ENCODE measurements around the gene CAPN9.

The CAPN9 gene

DNA sequence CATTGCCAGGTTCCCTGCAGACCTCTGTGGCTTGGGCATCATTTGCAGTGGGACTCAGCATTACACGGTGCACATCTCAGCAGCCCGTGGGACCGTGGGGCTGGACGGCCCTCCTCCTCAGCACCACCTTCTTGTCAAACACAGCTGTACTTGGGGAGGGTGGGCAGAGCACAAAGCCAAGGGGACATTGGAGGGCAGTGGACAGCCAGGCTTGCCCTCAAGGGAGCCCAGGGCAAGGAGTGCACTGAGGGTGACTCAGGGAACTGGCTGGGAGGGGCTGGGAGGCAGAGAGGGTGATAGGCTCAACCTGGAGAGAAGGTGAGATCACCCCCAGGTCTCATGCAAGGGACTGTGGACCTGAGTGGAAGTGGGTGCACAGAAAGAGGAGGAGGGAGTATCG is 3.4 kb downstream of the CAPN9 start:
- no peaks in the 10 kb centered on the region for H3K9me3 Mint-ChIP-seq (ENCODE audit: low read depth)
- H3K27ac Mint-ChIP-seq, result no peak overlapping the region
- peaks cover 2% of the 10 kb centered on the region for H3K27me3 Mint-ChIP-seq
- H3K4me3 Mint-ChIP-seq, result no peak overlapping the region
- H3K4me1 Mint-ChIP-seq (ENCODE audit: low read depth), result no peaks in the 10 kb centered on the region
- no peaks in the 10 kb centered on the region for H3K36me3 Mint-ChIP-seq

DNA sequence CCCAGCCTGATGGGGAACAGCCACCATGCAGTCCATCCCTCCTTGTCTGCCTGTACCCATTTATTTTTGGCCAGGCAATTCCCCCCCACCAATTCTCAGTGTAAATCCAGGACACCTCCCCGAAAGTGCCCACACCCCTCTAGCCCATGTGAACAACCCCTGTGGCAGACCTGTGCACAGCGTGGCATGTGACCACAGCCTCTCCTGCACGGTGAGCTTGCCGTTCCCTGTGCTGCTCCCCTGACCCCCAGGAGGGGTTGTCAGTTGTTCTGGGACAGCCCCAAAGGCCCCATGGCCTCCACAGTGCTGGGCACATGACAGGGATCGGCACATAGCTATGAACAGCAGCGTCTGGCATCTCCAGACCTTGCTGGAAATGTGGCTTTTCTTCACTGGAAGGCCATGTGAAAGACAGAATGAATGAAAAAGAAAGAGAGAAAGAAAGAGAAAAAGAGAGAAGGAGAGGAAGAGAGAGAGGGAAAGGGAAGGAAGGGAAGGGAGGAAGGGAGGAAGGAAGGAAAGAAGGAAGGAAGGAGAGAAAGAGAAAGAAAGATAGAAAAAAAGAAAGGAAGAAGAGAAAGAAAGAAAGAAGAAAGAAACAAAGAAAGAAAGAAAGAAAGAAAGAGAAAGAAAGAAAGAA is 3.9 kb downstream of the CAPN9 start:
- no peak overlapping the region for H3K4me3 Mint-ChIP-seq
- H3K9me3 Mint-ChIP-seq (ENCODE audit: low read depth), result no peaks in the 10 kb centered on the region
- H3K27me3 Mint-ChIP-seq, result peaks cover 2% of the 10 kb centered on the region
- H3K27ac Mint-ChIP-seq, result no peak overlapping the region
- H3K36me3 Mint-ChIP-seq, result no peaks in the 10 kb centered on the region
- no peaks in the 10 kb centered on the region for H3K4me1 Mint-ChIP-seq (ENCODE audit: low read depth)

DNA sequence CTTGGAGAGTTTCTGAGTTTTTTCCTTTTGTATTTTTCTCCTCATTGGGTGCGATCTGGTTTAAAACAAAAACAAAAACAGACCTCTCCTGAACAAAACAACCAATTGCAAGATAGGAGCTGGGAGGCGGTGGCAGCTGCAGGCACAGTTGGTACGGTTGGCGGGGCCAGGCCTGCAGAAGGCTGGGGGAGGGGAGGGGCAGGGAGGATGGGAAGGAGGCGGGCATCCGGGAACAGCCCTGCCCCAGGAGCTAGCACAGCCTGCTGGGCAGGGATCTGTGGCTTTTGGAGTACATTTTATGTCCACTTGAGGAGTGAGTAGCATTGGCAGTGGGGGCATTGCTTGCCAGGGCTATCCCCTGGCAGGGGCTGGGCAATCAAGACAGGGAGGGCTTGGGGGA is 5.2 kb downstream of the CAPN9 start:
- H3K4me3 Mint-ChIP-seq, result no peak overlapping the region

DNA sequence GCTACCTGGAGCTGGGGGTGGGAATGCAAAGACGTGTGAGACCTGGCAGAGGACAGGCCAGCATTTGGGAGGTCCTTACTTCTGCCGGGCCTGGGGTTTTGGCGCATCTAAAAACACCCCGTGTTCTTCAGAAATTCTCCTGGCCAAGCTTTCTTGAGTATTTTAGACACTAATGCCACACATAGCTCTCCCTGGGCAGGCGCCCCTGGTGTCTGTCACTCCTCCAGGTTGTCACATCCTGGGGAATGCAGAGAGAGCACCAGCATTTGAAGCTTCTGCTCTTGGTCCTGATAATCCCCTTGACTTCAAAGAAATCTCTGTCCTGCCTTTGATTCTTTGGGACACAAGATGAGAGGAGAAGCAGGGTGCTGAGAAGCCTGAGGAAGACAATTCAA is 6.0 kb downstream of the CAPN9 start:
- peaks cover 4% of the 10 kb centered on the region for H3K27me3 Mint-ChIP-seq
- no peaks in the 10 kb centered on the region for H3K9me3 Mint-ChIP-seq (ENCODE audit: low read depth)
- no peak overlapping the region for H3K4me3 Mint-ChIP-seq

More for the DNA sequence above, 5.2 kb downstream of the CAPN9 start:
- Mint-ChIP-seq H3K9me3 (ENCODE audit: low read depth) (no peaks in the 10 kb centered on the region), H3K27me3 (peaks cover 4% of the 10 kb centered on the region), H3K27ac (no peak overlapping the region), H3K36me3 (no peaks in the 10 kb centered on the region), H3K4me1 (ENCODE audit: low read depth) (no peaks in the 10 kb centered on the region)

DNA sequence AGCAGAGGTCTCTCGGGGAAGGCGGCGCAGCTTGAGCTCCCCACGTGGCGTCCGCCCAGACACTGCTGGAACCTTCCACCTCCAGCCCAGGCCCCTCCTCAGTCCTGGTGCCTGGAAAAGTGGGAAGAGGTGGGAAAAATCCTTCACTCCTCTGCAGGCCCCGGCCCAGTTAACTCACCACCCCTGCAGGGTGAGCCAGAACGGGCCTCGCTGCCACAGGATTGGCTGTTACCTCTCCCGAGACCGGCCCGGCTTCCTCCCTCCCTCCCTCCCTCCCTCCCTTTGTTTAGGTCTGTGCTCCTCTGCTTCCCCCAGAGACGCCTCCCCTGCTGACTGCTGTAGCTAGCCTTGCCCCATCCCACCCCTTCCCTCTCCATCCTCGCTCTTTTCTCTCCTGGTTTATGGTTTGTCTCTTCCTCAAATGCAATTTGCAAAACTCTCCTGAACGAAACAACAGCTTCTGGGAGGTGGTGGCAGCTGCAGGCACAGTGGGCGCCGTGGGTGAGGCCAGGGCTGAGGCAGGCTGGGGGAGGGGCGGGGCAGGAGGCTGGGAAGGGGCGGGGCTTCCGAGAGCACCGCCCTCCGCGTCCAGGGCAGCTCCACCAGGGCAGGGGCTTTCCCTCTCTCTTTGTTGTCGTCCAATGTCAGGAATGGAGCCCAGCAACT is 6.5 kb downstream of the CAPN9 start:
- Mint-ChIP-seq H3K4me1 (ENCODE audit: low read depth) (no peaks in the 10 kb centered on the region), H3K27me3 (peaks cover 4% of the 10 kb centered on the region), H3K9me3 (ENCODE audit: low read depth) (no peaks in the 10 kb centered on the region), H3K4me3 (no peak overlapping the region), H3K36me3 (no peaks in the 10 kb centered on the region), H3K27ac (no peak overlapping the region)

More for the DNA sequence above, 6.0 kb downstream of the CAPN9 start:
- Mint-ChIP-seq H3K36me3 (no peaks in the 10 kb centered on the region), H3K4me1 (ENCODE audit: low read depth) (no peaks in the 10 kb centered on the region), H3K27ac (no peak overlapping the region)

DNA sequence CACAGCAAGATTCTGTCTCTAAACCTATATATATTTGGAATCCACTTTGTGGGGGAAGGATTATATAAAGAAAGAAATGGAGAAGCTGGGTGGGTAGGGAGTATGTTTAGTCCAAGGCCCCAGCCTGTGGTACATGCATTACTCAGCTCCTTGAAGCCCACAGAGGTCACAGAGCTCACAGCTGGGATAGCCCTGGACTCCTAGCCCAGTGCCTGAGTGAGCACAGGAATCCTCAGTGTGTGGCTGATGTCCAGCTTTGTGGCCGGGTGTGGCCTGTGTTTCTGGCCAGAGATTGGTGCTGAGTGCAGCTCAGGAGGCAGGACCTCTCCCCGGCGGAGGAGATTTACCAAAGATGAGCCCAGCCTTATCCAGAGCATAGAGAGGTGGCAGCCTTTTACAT is 7.6 kb downstream of the CAPN9 start:
- H3K4me1 Mint-ChIP-seq (ENCODE audit: low read depth), result no peaks in the 10 kb centered on the region
- H3K4me3 Mint-ChIP-seq, result no peak overlapping the region
- no peaks in the 10 kb centered on the region for H3K9me3 Mint-ChIP-seq (ENCODE audit: low read depth)
- no peaks in the 10 kb centered on the region for H3K36me3 Mint-ChIP-seq
- no peak overlapping the region for H3K27ac Mint-ChIP-seq
- peaks cover 4% of the 10 kb centered on the region for H3K27me3 Mint-ChIP-seq

DNA sequence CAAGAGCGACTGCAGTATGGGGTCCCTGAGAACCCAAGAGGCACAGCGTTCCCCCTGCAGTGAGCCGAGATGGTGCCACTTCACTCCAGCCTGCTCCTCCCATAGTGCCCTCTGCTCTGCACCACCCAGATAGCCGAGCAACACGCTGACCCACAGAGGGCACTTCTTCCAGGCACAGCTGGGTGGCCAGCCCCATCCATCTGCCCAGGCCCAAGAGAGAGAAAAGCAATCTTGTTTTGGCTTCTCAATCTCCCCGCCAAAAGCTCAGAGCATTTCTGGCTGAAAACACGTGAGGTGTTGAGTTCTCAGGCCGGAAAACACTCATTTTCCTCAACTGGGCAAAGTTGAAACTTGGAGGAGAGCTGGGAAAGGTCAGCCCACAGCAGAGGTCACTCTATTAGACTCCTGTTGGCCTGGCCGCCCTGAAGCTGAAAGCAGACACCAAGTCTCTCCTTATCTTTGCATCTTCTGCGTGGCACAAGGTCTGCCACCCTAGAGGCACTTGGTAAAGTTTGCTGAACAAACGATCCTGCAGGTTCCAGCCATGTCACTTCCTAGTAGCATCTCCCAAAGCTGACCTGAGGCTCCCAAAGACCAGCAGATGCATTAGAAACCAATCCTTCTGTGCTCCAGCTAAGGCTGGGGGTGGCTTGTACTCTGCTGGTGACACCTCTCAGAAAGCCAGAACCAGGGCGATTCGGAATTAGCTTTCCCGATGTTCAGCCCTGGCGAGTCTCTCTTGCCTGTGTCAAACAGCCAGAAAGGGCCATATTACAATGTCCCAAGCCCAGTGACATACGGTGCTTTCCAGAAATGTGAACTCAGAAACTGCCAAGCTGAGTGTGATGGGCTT is 10.9 kb downstream of the CAPN9 start:
- H3K36me3 Mint-ChIP-seq, result no peaks in the 10 kb centered on the region
- no peaks in the 10 kb centered on the region for H3K4me1 Mint-ChIP-seq (ENCODE audit: low read depth)
- H3K27me3 Mint-ChIP-seq, result peaks cover 6% of the 10 kb centered on the region

DNA sequence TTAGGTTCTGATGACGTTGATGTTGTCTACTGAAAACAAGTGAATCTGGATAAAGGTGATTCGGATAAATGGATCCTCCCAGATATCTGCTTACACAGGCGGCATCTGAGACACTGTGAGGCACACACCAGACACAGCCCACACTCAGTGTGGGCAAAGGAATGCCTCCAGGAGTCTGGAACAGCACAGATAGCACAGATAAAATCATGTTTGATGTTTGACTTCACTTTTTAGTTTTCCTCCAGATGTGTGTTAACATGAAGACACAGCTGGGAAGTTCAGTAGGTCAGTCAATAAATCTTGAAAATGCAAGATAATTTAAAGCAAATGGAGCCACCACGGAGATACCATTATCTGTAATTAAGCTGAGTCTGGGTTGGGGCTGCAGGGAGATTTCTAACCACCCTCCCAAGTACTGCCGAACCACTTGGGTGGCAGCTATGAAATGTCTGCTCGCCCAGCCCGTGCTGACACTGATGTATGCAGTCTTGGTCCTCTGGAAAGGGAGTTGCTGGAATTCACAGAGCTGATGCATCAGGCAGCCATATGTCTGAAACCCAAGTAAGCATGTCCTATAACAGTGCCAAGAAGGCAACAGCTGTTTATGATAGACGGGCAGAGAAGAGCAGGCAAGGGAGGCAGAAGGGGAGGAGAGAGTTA is 11.7 kb downstream of the CAPN9 start:
- Mint-ChIP-seq H3K27me3 (peaks cover 9% of the 10 kb centered on the region), H3K27ac (no peak overlapping the region)

More for the DNA sequence above, 10.9 kb downstream of the CAPN9 start:
- H3K27ac Mint-ChIP-seq, result no peak overlapping the region
- no peak overlapping the region for H3K4me3 Mint-ChIP-seq
- no peaks in the 10 kb centered on the region for H3K9me3 Mint-ChIP-seq (ENCODE audit: low read depth)

DNA sequence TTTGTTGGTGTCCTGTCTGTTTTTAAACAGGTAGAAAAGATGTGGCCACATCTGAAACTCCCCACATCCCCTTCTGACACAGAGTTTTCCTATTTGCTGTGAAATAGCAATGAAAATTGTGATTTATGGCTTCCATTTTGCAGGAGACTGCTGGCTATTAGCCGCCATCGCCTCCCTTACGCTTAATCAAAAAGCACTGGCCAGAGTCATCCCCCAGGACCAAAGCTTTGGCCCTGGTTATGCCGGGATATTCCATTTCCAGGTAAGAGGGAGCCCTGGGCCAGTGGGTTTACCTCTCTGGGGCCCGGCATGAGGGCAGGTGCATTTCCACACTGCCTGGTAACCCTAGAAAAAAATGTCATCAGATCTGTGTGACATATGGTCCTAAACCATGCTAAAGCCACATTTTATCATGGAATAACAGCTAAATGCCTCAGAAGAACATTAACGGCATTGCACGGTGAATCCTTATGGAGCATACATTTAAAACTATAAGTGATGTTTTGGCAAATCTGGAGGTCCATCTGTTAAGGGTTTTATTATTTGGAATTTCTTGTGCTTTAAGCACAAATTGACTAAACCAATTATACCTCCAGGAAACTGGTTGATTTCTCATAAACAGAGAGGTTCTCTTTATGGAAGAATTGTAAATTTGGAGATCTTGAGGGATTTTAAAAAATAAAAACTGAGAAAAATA is 12.3 kb downstream of the CAPN9 start:
- H3K36me3 Mint-ChIP-seq, result no peaks in the 10 kb centered on the region
- no peaks in the 10 kb centered on the region for H3K9me3 Mint-ChIP-seq (ENCODE audit: low read depth)
- H3K4me1 Mint-ChIP-seq (ENCODE audit: low read depth), result no peaks in the 10 kb centered on the region
- H3K27me3 Mint-ChIP-seq, result peaks cover 9% of the 10 kb centered on the region
- no peak overlapping the region for H3K27ac Mint-ChIP-seq
- no peak overlapping the region for H3K4me3 Mint-ChIP-seq

More for the DNA sequence above, 11.7 kb downstream of the CAPN9 start:
- no peaks in the 10 kb centered on the region for H3K4me1 Mint-ChIP-seq (ENCODE audit: low read depth)
- H3K4me3 Mint-ChIP-seq, result no peak overlapping the region
- H3K36me3 Mint-ChIP-seq, result no peaks in the 10 kb centered on the region
- H3K9me3 Mint-ChIP-seq (ENCODE audit: low read depth), result no peaks in the 10 kb centered on the region

DNA sequence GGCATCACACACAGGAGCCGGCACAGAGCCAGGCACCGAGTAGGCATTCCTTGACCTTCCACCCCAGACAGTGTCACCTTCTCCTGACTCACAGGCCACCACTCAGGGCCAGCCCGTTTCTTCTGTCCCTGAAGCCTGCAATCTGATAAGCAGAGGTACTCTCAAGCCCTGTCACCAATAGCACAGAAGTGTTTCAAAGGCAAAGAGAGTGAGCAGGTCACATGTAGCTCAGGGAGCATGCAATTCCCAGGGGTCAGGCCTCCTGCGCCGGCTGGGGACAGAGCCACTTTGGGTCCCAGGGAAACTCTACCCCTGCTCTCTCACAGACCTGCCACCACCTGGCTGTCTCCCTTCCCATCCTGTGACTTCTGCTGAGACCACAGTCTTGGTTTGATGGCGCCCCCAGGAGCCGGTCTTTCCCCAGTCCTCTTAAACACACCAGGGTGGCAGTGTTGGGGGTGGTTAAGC is 13.2 kb downstream of the CAPN9 start:
- Mint-ChIP-seq H3K9me3 (ENCODE audit: low read depth) (no peaks in the 10 kb centered on the region), H3K27ac (no peak overlapping the region), H3K4me1 (ENCODE audit: low read depth) (no peaks in the 10 kb centered on the region), H3K27me3 (peaks cover 9% of the 10 kb centered on the region), H3K36me3 (no peaks in the 10 kb centered on the region), H3K4me3 (no peak overlapping the region)

DNA sequence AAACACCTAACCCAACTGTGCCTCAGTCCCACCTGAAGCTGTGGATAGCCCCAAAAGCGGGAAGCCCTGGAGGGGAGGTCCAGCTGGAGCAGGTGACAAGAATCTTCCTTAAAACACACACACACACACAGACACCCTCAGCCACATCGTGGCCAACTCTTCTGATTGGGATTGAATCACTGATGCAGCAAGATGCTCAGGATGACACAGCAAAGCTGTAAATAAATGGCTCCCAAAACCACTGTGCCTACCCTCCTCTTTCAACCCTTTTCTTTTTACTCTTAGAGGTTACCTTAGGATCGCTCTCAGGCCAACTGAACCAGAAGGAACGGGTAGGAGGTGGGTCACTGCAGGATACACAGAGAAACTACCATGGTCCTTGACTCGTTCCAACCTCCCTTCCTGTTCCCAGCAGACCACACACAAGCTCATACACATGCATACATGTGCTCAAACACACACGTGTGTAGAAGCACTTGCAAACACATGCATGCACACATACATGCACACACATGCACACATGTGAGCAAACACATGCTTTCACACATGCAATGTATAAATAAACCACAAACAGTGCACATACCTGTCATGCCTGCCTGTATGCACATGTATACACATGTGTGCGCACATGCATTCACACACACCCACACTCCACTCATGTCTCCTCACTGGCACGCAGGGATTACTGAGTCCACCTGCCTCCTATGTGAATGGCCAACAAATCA is 14.4 kb downstream of the CAPN9 start:
- Mint-ChIP-seq H3K36me3 (no peaks in the 10 kb centered on the region), H3K27ac (no peak overlapping the region), H3K27me3 (peaks cover 7% of the 10 kb centered on the region), H3K4me3 (no peak overlapping the region), H3K4me1 (ENCODE audit: low read depth) (no peaks in the 10 kb centered on the region), H3K9me3 (ENCODE audit: low read depth) (no peaks in the 10 kb centered on the region)

DNA sequence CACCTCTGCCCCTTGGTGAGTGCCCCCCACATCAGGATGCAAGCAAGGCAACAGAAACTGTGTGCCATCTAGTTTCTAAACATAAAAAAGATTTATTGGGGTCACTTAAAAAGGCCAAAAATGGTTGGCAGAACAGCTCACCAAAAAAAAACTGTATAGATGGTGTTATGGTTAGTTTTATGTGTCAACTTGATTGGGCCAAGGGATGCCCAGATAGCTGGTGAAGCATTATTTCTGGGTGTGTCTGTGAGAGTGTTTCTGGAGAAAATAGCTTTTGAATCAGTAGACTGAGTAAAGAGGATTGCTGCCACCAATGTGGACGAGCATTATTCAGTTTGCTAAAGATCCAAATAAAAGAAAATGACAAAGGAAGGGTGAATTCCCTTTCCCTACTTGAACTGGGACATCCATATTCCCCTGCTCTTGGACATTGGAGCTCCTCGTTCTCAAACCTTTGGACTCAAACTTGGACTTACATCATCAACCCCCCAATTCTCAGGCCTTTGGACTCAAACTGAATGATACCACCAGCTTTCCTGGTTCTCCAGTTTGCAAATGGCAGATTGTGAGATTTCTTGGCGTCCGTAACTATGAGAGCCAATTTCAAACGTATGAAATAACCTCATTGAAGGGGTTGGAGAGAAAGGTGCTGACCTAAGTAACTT is 16.9 kb downstream of the CAPN9 start:
- H3K27me3 Mint-ChIP-seq, result peaks cover 7% of the 10 kb centered on the region
- no peaks in the 10 kb centered on the region for H3K4me1 Mint-ChIP-seq (ENCODE audit: low read depth)
- no peak overlapping the region for H3K4me3 Mint-ChIP-seq
- H3K27ac Mint-ChIP-seq, result no peak overlapping the region
- H3K36me3 Mint-ChIP-seq, result no peaks in the 10 kb centered on the region
- no peaks in the 10 kb centered on the region for H3K9me3 Mint-ChIP-seq (ENCODE audit: low read depth)

DNA sequence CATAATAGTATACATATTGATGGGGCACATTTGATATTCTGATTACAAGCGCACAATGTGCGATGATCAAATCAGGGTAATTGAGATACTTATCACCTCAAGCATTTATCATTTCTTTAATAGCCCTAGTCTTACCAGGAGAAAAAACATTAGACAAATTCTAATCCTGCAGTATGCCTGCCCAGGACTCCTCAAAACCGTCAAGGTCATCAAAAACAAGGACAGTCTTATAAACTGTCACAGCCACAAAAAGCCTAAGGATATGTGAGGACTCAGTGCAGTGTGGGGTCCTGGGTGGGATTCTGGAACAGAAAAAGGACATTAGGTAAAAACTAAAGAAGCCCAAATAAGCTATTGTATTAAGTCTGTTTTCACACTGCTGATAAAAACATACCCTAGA is 19.1 kb downstream of the CAPN9 start:
- Mint-ChIP-seq H3K36me3 (no peaks in the 10 kb centered on the region), H3K9me3 (ENCODE audit: low read depth) (no peaks in the 10 kb centered on the region), H3K4me3 (no peak overlapping the region), H3K27ac (no peak overlapping the region), H3K27me3 (peaks cover 7% of the 10 kb centered on the region), H3K4me1 (ENCODE audit: low read depth) (no peaks in the 10 kb centered on the region)

All from activated naive CD8-positive, alpha-beta T cell (primary cell).